GM12892 (cell line): ENCODE results near the gene NCOA4.

Experiments
- POLR2A ChIP-seq: IDR thresholded peaks from 2 replicates; pipeline ENCODE4 v1.6.1; 2011; ENCODE audit warnings: low read depth, low read length, control low read depth
- POLR2AphosphoS5 ChIP-seq: IDR thresholded peaks from 2 replicates; pipeline ENCODE4 v1.6.1; 2011; ENCODE audit warnings: low read depth, low read length, control low read depth
- TAF1 ChIP-seq: IDR thresholded peaks from 2 replicates; pipeline ENCODE4 v1.6.1; 2011; ENCODE audit warnings: low read depth, mild to moderate bottlenecking, control low read depth, low read length, borderline replicate concordance

GRCh38 chr10:46069771-46070463 lies 39.5 kb upstream of the NCOA4 start:
- TF ChIP-seq TAF1: no peak
- no peak for TF ChIP-seq POLR2A
- no peak for TF ChIP-seq POLR2AphosphoS5
